Glutamatergic neuron (in vitro differentiated cells): ENCODE data around the gene ADCY10. TPM values are rescaled to one million over a fixed set of nuclear protein-coding genes. Genes with fewer than 3 reads are reported as not detected.

Experiments used
- DNase-seq: peaks from one replicate; pipeline ENCODE4 v3.0.0; 2022
- H3K27ac Mint-ChIP-seq: one replicate; pipeline ENCODE4 v1.8.0; 2020; ENCODE audit warnings: mild to moderate bottlenecking, mixed read lengths, inconsistent platforms; ENCODE audit not compliant: unreplicated experiment
- H3K27me3 Mint-ChIP-seq: one replicate; pipeline ENCODE4 v1.8.0; 2020; ENCODE audit warnings: mild to moderate bottlenecking, moderate library complexity, mixed read lengths, inconsistent platforms; ENCODE audit not compliant: unreplicated experiment
- H3K36me3 Mint-ChIP-seq: one replicate; pipeline ENCODE4 v1.8.0; 2020; ENCODE audit warnings: mild to moderate bottlenecking, mixed read lengths, inconsistent platforms; ENCODE audit not compliant: unreplicated experiment
- H3K4me1 Mint-ChIP-seq: one replicate; pipeline ENCODE4 v1.8.0; 2020; ENCODE audit warnings: mild to moderate bottlenecking, low read depth, mixed read lengths, inconsistent platforms; ENCODE audit not compliant: unreplicated experiment
- H3K4me3 Mint-ChIP-seq: one replicate; pipeline ENCODE4 v1.8.0; 2020; ENCODE audit warnings: mild to moderate bottlenecking, mixed read lengths, inconsistent platforms; ENCODE audit not compliant: unreplicated experiment
- H3K9me3 Mint-ChIP-seq: one replicate; pipeline ENCODE4 v1.8.0; 2020; ENCODE audit warnings: mild to moderate bottlenecking, moderate library complexity, mixed read lengths, inconsistent platforms; ENCODE audit not compliant: unreplicated experiment
- total RNA-seq: library from RNA; stranded (reverse); fragmentation: NEBNext Ultra II Directional; extraction: Animal tissue kit (Norgen Biotek cat#: 25700); gene quantifications from one replicate; pipeline ENCODE4 v1.2.1, GENCODE V29; 2021; ENCODE audit not compliant: unreplicated experiment
- TF ChIP-seq, protein P1 (sequence below): fragments of 200-600 bp; sonication (generic); IDR thresholded peaks from one replicate; pipeline ENCODE4 v1.5.0; 2021; ENCODE audit not compliant: partially characterized antibody, unreplicated experiment

ADCY10 gene
- total RNA-seq, 1 donor from 2014 or later: 0.07 TPM

DNA sequence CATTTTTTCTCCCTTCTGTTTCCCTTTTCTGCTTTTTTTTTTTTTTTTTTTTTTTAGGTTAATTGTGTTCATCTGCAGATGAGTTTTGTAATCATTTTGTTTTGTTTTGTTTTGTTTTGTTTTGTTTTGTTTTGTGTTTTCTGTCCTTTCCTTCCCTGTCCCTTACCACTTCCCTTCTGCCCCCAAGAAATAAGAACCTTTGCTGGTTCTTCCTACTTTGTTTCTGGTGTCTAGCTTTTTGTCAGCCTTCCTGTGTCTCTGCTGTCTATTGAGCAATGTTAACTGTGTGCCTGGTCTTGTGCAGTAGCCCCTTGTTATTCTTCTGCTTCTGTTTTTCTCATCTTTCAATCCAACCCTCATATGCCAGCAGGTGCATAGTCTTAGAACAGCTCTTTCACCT lies 146.2 kb downstream of the ADCY10 start:
- Mint-ChIP-seq H3K36me3 (peaks cover 41% of the 10 kb centered on the region), H3K4me3 (no peak overlapping the region)

GRCh38 chr1:167766538-167766937 lies 147.4 kb downstream of the ADCY10 start:
- H3K27ac Mint-ChIP-seq: no peak overlapping the region

More for the DNA sequence above, 146.2 kb downstream of the ADCY10 start:
- Mint-ChIP-seq H3K4me1 (peaks cover 12% of the 10 kb centered on the region), H3K9me3 (no peaks in the 10 kb centered on the region), H3K27me3 (peaks cover 7% of the 10 kb centered on the region), H3K27ac (no peak overlapping the region)
- DNase-seq: no peak
- TF ChIP-seq, protein P1, sequence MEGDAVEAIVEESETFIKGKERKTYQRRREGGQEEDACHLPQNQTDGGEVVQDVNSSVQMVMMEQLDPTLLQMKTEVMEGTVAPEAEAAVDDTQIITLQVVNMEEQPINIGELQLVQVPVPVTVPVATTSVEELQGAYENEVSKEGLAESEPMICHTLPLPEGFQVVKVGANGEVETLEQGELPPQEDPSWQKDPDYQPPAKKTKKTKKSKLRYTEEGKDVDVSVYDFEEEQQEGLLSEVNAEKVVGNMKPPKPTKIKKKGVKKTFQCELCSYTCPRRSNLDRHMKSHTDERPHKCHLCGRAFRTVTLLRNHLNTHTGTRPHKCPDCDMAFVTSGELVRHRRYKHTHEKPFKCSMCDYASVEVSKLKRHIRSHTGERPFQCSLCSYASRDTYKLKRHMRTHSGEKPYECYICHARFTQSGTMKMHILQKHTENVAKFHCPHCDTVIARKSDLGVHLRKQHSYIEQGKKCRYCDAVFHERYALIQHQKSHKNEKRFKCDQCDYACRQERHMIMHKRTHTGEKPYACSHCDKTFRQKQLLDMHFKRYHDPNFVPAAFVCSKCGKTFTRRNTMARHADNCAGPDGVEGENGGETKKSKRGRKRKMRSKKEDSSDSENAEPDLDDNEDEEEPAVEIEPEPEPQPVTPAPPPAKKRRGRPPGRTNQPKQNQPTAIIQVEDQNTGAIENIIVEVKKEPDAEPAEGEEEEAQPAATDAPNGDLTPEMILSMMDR: no peak

DNA sequence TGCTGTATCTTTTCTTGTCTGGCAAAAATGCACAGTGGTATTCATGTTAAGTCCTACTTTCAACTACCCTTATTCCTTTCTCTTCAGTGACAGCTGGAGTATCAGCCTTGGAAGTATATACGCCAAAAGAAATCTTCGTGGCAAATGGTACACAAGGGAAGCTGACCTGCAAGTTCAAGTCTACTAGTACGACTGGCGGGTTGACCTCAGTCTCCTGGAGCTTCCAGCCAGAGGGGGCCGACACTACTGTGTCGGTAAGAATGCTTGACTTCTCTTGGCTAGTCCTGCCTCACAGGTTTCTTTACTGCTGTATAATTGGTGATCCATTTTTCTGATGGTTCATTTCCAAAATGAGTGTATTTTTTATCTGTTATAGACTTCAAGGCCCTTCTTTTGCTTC lies 148.4 kb downstream of the ADCY10 start:
- H3K4me3 Mint-ChIP-seq: no peak overlapping the region
- TF ChIP-seq, protein P1: no peak
- DNase-seq: no peak
- H3K27ac Mint-ChIP-seq: no peak overlapping the region
- peaks cover 2% of the 10 kb centered on the region for H3K9me3 Mint-ChIP-seq
- H3K4me1 Mint-ChIP-seq: peaks cover 28% of the 10 kb centered on the region
- H3K36me3 Mint-ChIP-seq: peaks cover 25% of the 10 kb centered on the region
- peaks cover 2% of the 10 kb centered on the region for H3K27me3 Mint-ChIP-seq

More at GRCh38 chr1:167766538-167766937, 147.4 kb downstream of the ADCY10 start:
- TF ChIP-seq, protein P1: no peak
- Mint-ChIP-seq H3K4me3 (no peak overlapping the region), H3K9me3 (no peaks in the 10 kb centered on the region), H3K4me1 (peaks cover 23% of the 10 kb centered on the region), H3K27me3 (peaks cover 5% of the 10 kb centered on the region), H3K36me3 (peaks cover 35% of the 10 kb centered on the region)
- no peak for DNase-seq

DNA sequence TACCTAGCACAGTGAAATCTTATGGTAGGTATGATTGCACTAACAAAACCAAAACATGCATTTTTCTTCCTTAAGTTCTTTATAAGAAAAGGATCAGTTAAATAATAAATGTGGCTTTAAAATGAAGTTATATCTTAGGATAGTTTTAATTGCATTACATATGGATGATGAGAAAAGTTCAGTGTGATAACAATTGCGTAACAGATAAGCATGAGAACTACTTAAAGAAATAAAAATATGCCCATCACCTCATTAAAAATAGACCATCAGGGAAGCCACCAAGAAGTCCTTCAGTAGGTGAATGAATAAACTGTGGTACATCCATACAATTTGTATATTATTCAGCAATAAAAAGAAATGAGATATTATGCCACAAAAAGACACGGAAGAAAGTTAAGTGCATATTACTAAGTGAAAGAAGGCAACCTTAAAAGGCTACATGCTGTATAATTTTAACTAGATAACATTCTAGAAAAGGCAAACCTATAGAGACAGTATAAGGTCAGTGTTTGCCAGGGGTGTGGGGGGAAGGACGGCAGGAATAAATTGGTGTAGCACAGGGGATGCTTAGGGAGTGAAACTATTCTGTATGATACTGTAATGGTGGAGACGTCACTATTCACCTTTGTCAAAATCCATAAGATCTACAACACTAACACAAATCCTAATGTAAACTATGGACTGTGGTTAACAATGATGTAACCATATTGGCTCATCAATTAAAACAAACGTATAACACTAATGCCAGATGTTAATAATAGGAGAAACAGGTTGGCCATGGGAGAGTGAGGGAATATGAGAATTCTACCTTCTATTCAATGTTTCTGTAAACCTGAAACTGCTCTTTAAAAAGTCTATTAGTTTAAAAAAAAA lies 149.2 kb downstream of the ADCY10 start:
- peaks cover under 1% of the 10 kb centered on the region for H3K27me3 Mint-ChIP-seq
- TF ChIP-seq, protein P1: no peak
- no peak for DNase-seq
- no peak overlapping the region for H3K27ac Mint-ChIP-seq
- peaks cover 18% of the 10 kb centered on the region for H3K36me3 Mint-ChIP-seq
- no peak overlapping the region for H3K4me3 Mint-ChIP-seq
- peaks cover 2% of the 10 kb centered on the region for H3K9me3 Mint-ChIP-seq
- H3K4me1 Mint-ChIP-seq: peaks cover 31% of the 10 kb centered on the region
